Measurements from ENCODE around the gene QRFPR.

The QRFPR gene

DNA sequence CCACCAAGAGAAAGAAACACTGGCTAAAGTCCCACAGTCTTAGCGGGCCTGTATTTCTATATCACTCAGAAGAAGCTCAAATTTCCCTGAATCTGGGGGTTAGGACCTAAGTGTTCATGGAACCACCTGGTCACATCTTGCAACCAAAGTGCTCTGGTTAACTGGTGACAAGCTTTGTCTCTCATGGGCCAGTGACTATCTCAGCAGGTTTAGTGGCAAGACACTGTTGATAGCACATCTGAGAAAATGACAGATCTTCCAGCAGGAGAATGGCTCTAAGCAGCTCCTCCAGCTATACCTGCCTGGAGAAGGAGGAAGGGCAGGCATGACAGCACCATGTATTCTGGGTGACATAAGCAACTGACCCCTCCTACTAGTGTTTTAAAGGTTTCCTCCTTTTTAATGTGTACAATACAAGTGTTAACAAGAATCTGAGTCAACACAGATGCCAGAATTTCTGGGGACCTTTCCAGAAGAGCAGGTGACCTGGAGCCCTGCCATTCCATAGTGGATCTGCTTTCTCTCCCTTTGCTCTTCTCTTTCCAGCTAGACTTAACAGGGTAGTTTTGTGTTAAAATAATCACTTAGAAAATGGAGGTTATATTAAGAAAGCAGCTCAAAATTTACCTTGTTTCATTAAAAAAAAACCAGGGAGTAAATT, 17.3 kb upstream of the QRFPR start:
- H3K27me3 ChIP-seq, result no peaks in the 10 kb centered on the region
- no peaks in the 10 kb centered on the region for H3K36me3 ChIP-seq
- no peak overlapping the region for H3K4me3 ChIP-seq (ENCODE audit: low read depth, low read length)
- H3K9me3 ChIP-seq, result no peaks in the 10 kb centered on the region
- DNase-seq, result no peak
- H3K4me1 ChIP-seq, result no peaks in the 10 kb centered on the region
- TF ChIP-seq, protein P1, sequence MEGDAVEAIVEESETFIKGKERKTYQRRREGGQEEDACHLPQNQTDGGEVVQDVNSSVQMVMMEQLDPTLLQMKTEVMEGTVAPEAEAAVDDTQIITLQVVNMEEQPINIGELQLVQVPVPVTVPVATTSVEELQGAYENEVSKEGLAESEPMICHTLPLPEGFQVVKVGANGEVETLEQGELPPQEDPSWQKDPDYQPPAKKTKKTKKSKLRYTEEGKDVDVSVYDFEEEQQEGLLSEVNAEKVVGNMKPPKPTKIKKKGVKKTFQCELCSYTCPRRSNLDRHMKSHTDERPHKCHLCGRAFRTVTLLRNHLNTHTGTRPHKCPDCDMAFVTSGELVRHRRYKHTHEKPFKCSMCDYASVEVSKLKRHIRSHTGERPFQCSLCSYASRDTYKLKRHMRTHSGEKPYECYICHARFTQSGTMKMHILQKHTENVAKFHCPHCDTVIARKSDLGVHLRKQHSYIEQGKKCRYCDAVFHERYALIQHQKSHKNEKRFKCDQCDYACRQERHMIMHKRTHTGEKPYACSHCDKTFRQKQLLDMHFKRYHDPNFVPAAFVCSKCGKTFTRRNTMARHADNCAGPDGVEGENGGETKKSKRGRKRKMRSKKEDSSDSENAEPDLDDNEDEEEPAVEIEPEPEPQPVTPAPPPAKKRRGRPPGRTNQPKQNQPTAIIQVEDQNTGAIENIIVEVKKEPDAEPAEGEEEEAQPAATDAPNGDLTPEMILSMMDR (IDR thresholded peaks at IDR 0.05; ENCODE audit: low read depth, low read length), result no peak

DNA sequence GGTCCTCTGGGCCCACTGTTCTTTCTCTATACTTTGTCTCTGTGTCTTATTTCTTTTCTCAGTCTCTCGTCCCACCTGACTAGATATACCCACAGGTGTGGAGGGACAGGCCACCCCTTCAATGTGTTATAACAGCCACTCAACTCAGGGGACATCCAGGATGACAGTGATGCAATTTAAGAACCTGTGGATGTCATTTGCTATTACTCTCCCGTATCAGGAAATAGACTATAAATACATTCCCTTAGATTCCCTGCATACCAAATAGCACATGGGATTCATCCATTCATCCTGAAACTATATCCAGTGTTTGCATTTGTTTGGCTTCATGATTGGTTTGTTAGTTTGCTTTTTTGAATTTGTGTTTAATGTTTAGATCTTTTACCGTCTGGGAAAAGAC, 16.6 kb upstream of the QRFPR start:
- no peak for DNase-seq

DNA sequence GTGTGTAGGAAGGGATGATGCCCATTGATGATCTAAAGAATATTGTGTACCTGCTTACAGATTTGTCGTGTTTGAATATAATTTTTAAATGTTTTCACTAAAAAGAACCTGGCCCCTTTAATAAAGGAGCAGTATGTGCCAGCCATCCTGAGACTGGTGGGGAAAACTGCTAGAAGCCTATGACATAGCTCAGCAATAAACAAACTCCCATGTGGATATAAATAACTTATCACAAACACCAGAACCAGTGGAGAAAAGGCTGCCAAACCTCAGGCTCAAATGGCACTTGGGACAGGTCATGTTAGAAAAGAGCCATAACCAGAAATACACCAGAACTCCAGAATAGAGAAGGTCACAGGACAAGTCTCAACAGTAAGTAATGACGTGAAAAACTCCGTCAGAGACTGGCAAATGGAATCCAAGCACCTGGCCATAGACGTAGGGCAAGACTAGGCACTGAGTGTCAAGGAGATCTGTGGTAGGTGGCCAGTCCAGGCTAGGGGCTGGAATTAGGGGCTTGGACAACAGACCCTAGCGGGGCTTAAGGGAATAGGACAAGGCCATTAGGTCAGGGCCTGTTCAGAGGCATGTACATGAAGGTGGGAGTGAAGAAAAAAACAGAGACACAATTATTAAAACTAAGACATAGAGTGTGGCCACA, 11.7 kb upstream of the QRFPR start:
- Histone ChIP-seq H3K9me3 (no peaks in the 10 kb centered on the region), H3K4me1 (no peaks in the 10 kb centered on the region), H3K36me3 (no peaks in the 10 kb centered on the region), H3K4me3 (ENCODE audit: low read depth, low read length) (no peak overlapping the region), H3K27me3 (no peaks in the 10 kb centered on the region; the same call in 1 of the 2 replicates)
- TF ChIP-seq, protein P1 (IDR thresholded peaks at IDR 0.05; ENCODE audit: low read depth, low read length), result no peak
- no peak for DNase-seq

More for the DNA sequence above, 16.6 kb upstream of the QRFPR start:
- Histone ChIP-seq H3K4me1 (no peaks in the 10 kb centered on the region), H3K27me3 (no peaks in the 10 kb centered on the region), H3K4me3 (ENCODE audit: low read depth, low read length) (no peak overlapping the region), H3K36me3 (no peaks in the 10 kb centered on the region), H3K9me3 (no peaks in the 10 kb centered on the region)
- TF ChIP-seq, protein P1 (IDR thresholded peaks at IDR 0.05; ENCODE audit: low read depth, low read length), result no peak

DNA sequence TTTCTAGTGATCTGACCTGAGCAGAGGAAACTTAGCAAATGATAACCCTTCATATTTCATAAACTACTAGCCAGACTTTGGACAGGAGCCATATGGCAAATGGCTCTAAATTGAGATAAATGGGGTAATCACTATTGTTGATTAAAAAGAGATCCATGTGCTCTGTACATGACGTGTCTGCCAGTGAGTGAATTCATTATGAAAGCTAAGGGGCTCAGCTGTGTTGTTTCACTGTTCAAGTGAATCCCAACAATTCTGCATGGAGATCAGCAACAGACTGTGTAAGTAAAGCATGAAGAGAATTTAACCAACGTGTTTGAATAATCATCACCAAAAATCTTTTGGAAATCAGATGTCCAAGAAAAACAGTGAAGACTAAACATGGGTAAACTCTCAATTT, 9.5 kb upstream of the QRFPR start:
- Histone ChIP-seq H3K4me1 (no peaks in the 10 kb centered on the region), H3K9me3 (no peaks in the 10 kb centered on the region), H3K36me3 (no peaks in the 10 kb centered on the region), H3K4me3 (ENCODE audit: low read depth, low read length) (no peak overlapping the region), H3K27me3 (no peaks in the 10 kb centered on the region; the same call in 1 of the 2 replicates)
- DNase-seq, result no peak
- TF ChIP-seq, protein P1 (IDR thresholded peaks at IDR 0.05; ENCODE audit: low read depth, low read length), result no peak

DNA sequence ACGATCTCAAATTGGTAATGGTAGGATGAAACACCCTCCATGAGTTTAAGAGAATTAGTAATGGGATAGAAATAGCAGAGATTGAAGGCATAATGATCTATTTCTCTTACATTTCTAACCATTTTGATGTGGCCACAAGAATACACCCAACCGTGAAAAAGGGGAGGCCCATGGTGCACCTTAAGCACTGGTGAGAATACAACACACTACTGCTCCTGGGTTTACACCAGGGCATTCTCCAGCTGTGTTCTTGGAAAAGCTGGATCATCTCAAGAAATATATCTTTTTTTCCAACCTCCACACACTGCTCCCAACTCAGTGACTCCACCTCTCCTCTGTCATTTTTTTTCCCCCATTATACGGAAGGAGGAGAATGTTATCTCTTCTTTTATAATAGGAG, 1.5 kb downstream of the QRFPR start:
- Histone ChIP-seq H3K9me3 (no peaks in the 10 kb centered on the region), H3K27me3 (peaks cover 16% of the 10 kb centered on the region), H3K4me1 (no peaks in the 10 kb centered on the region), H3K36me3 (no peaks in the 10 kb centered on the region), H3K4me3 (ENCODE audit: low read depth, low read length) (no peak overlapping the region)
- TF ChIP-seq, protein P1 (IDR thresholded peaks at IDR 0.05; ENCODE audit: low read depth, low read length), result no peak
- DNase-seq, result no peak

DNA sequence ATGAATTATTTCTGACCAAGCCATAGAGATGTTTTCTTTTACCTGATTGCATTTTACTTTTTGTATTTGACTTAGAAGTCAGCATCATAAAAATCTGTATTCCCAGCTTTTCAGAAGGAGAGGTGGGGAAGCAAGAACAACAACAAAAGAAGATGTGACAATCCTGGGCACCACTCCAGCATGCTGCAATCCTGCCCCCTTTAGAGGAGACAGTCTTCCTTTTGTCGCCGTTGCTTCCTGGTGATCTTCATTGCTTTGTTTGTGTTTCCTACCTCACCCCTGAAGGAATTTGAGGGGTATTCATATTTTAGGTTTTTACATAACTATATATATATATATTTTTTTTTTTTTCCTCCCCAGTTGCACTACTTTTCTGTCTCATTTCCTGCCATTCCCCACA, 3.7 kb downstream of the QRFPR start:
- no peaks in the 10 kb centered on the region for H3K36me3 ChIP-seq
- H3K4me3 ChIP-seq (ENCODE audit: low read depth, low read length), result no peak overlapping the region
- peaks cover 16% of the 10 kb centered on the region for H3K27me3 ChIP-seq
- no peaks in the 10 kb centered on the region for H3K4me1 ChIP-seq
- no peaks in the 10 kb centered on the region for H3K9me3 ChIP-seq
- no peak for DNase-seq
- TF ChIP-seq, protein P1 (IDR thresholded peaks at IDR 0.05; ENCODE audit: low read depth, low read length), result no peak

Data from BE2C (cell line).